IMR-90 (cell line): ENCODE results near the gene LDLRAD3. TPM values are rescaled to one million over a fixed set of nuclear protein-coding genes. Genes with fewer than 3 reads are reported as not detected.

Source experiments
- ATAC-seq: fragments of 200-7000 bp; cut with Tn5 transposase; 2 replicates; pipeline ENCODE4 v1.9.1; 2020; ENCODE audit warnings: low read depth, mild to moderate bottlenecking, moderate library complexity
- BruUV-seq: library from RNA; stranded (reverse); fragments of 400-500 nt; replicated peaks from 2 replicates; lab custom pipeline; 2021; lab: Mats Ljungman, UMichigan
- CTCF ChIA-PET: fragments of 300-600 bp; formaldehyde crosslinking; extraction: SDS; loops from one replicate; lab custom pipeline; 2021; ENCODE audit warnings: antibody characterized with exemption; lab: Yijun Ruan, JAX
- POLR2A ChIA-PET: fragments of 300-600 bp; sonication (Branson Sonifier 250); formaldehyde crosslinking; loops from one replicate; lab custom pipeline; 2022; ENCODE audit warnings: antibody characterized with exemption; ENCODE audit not compliant: unreplicated experiment; lab: Charles Lee
- DNase-seq: peaks from one replicate; pipeline ENCODE4 v3.0.0; 2013
- H2AFZ ChIP-seq: replicated peaks from 2 replicates; pipeline ENCODE3; 2013; ENCODE audit warnings: low read length, mild to moderate bottlenecking; ENCODE audit not compliant: poor library complexity
- H2AK5ac ChIP-seq: 2 replicates; pipeline ENCODE4 v1.6.1; 2013; ENCODE audit warnings: low read depth, low read length, inconsistent platforms
- H2AK9ac ChIP-seq: replicated peaks from 2 replicates; pipeline ENCODE3; 2013; ENCODE audit warnings: mild to moderate bottlenecking, low read depth, low read length, moderate library complexity; ENCODE audit not compliant: poor library complexity
- H2BK120ac ChIP-seq: 2 replicates; pipeline ENCODE4 v1.6.1; 2013; ENCODE audit warnings: low read depth, low read length, inconsistent platforms
- H2BK15ac ChIP-seq: 3 replicates; pipeline ENCODE4 v1.6.1; 2013; ENCODE audit warnings: low read depth, low read length, inconsistent platforms
- H2BK20ac ChIP-seq: 2 replicates; pipeline ENCODE4 v1.6.1; 2013; ENCODE audit warnings: low read depth, mild to moderate bottlenecking, inconsistent platforms, low read length, moderate library complexity
- H2BK5ac ChIP-seq: 2 replicates; pipeline ENCODE4 v1.6.1; 2013; ENCODE audit warnings: mild to moderate bottlenecking, low read depth, low read length, inconsistent platforms; ENCODE audit not compliant: poor library complexity, severe bottlenecking
- H3K14ac ChIP-seq: replicated peaks from 2 replicates; pipeline ENCODE4 v1.6.1; 2013; ENCODE audit warnings: low read depth, low read length, inconsistent platforms
- H3K18ac ChIP-seq: 2 replicates; pipeline ENCODE4 v1.6.1; 2013; ENCODE audit warnings: low read depth, low read length, control low read depth
- H3K23ac ChIP-seq: 2 replicates; pipeline ENCODE4 v1.6.1; 2013; ENCODE audit warnings: low read depth, low read length, inconsistent platforms
- H3K27ac ChIP-seq: 2 replicates; pipeline ENCODE4 v1.5.1; 2013; ENCODE audit warnings: mild to moderate bottlenecking, control low read depth, low read length; ENCODE audit not compliant: insufficient read depth
- H3K27me3 ChIP-seq: 2 replicates; pipeline ENCODE4 v1.6.1; 2013; ENCODE audit warnings: low read length; ENCODE audit not compliant: control insufficient read depth, insufficient read depth
- H3K36me3 ChIP-seq: 2 replicates; pipeline ENCODE4 v1.6.1; 2013; ENCODE audit warnings: low read length, mixed read lengths; ENCODE audit not compliant: control insufficient read depth, insufficient read depth
- H3K4ac ChIP-seq: 2 replicates; pipeline ENCODE4 v1.6.1; 2013; ENCODE audit warnings: low read depth, low read length, inconsistent platforms
- H3K4me1 ChIP-seq: 2 replicates; pipeline ENCODE4 v1.6.1; 2013; ENCODE audit warnings: low read length, mixed read lengths; ENCODE audit not compliant: control insufficient read depth, insufficient read depth
- H3K4me2 ChIP-seq: 2 replicates; pipeline ENCODE4 v1.6.1; 2013; ENCODE audit warnings: low read depth, mild to moderate bottlenecking, control low read depth, low read length, moderate library complexity
- H3K4me3 ChIP-seq: 2 replicates; pipeline ENCODE4 v1.5.1; 2013; ENCODE audit warnings: low read depth, mild to moderate bottlenecking, control low read depth, low read length, moderate library complexity; ENCODE audit not compliant: insufficient read depth
- H3K56ac ChIP-seq: 2 replicates; pipeline ENCODE4 v1.6.1; 2013; ENCODE audit warnings: low read length, inconsistent platforms; ENCODE audit not compliant: insufficient read depth; ENCODE audit errors: extremely low read depth
- H3K79me1 ChIP-seq, 2 experiments: 2 replicates each; pipeline ENCODE4 v1.6.1; 2013; ENCODE audit warnings: low read length in 2 of 2, inconsistent platforms in 1 of 2, low read depth in 1 of 2
- H3K9ac ChIP-seq: 2 replicates; pipeline ENCODE4 v1.6.1; 2013; ENCODE audit warnings: low read depth, low read length, control low read depth
- H3K9me1 ChIP-seq: 2 replicates; pipeline ENCODE4 v1.6.1; 2013; ENCODE audit warnings: low read length, inconsistent platforms; ENCODE audit not compliant: insufficient read depth
- H3K9me3 ChIP-seq: 2 replicates; pipeline ENCODE4 v1.6.1; 2013; ENCODE audit warnings: low read length; ENCODE audit not compliant: control insufficient read depth, insufficient read depth
- H4K20me1 ChIP-seq: 2 replicates; pipeline ENCODE4 v1.6.1; 2013; ENCODE audit warnings: low read length, inconsistent platforms; ENCODE audit not compliant: insufficient read depth
- H4K5ac ChIP-seq: 2 replicates; pipeline ENCODE4 v1.6.1; 2013; ENCODE audit warnings: mild to moderate bottlenecking, low read depth, low read length, control low read depth
- H4K8ac ChIP-seq, 2 experiments: 2 replicates each; pipeline ENCODE4 v1.6.1; 2013; ENCODE audit warnings: low read depth in 2 of 2, low read length in 2 of 2, control low read depth in 1 of 2, inconsistent platforms in 1 of 2
- H4K91ac ChIP-seq: 2 replicates; pipeline ENCODE4 v1.6.1; 2013; ENCODE audit warnings: low read depth, low read length, inconsistent platforms; ENCODE audit not compliant: insufficient read depth
- CTCF ChIP-seq: conservative IDR thresholded peaks from 2 replicates; pipeline ENCODE4 v1.5.1; 2012; ENCODE audit warnings: mild to moderate bottlenecking, low read depth, low read length, improper control_type of control experiment
- MAZ ChIP-seq: IDR thresholded peaks from 2 replicates; pipeline ENCODE4 v1.6.1; 2012; ENCODE audit warnings: low read depth, mild to moderate bottlenecking, low read length, improper control_type of control experiment, moderate library complexity, borderline replicate concordance
- RAD21 ChIP-seq: IDR thresholded peaks from 2 replicates; pipeline ENCODE4 v1.6.1; 2012; ENCODE audit warnings: low read length, improper control_type of control experiment
- SMC3 ChIP-seq: fragments of 150-350 bp; IDR thresholded peaks from 2 replicates; pipeline ENCODE4 v1.6.1; 2016; ENCODE audit warnings: low read depth, mild to moderate bottlenecking, antibody characterized with exemption, low read length, moderate library complexity
- WGBS, 2 experiments: methylation state at CpG; one replicate each; pipeline versions ENCODE4 v1.1.5 to v1.1.7; 2013; ENCODE audit warnings: missing lambda C conversion rate in 2 of 2; ENCODE audit not compliant: insufficient read length in 1 of 2; ENCODE audit errors: extremely low coverage in 2 of 2; 5-methylcytosine and 5-hydroxymethylcytosine counted together
- dilution Hi-C: fragments of 300-500 bp; cut with HindIII; formaldehyde crosslinking; loops from one replicate; pipeline ENCODE4 v1.14.3; 2018; ENCODE audit warnings: low sequenced_read_pairs; ENCODE audit not compliant: unreplicated experiment
- in situ Hi-C: fragments of 300-500 bp; cut with MboI; formaldehyde crosslinking; loops from 3 replicates; pipeline ENCODE4 v1.14.3; 2019; ENCODE audit warnings: low sequenced_read_pairs, inconsistent platforms, mixed read lengths
- intact Hi-C: fragments of 100-400 bp; cut with micrococcal nuclease; formaldehyde crosslinking; loops from 2 replicates; pipeline ENCODE4 v1.10.0; 2022
- polyA plus RNA-seq, 3 experiments: library from polyadenylated mRNA; depleted of rRNA; stranded (reverse); fragments of >200 nt; gene quantifications; 2 replicates each; pipeline ENCODE4 v1.2.3, GENCODE V29; 2012; ENCODE audit warnings: low replicate concordance in 1 of 3
- total RNA-seq: library from RNA; depleted of rRNA; stranded (reverse); fragments of >200 nt; gene quantifications from 2 replicates; pipeline ENCODE4 v1.2.3, GENCODE V29; 2012

The LDLRAD3 gene
- total and polyA plus RNA-seq, 2 of the 4 experiments (the other 2 are of a cell fraction): 2.7 to 6.4 TPM

- Histone ChIP-seq H3K4me3 (no peak overlapping the region), H3K36me3 (no peaks in the 10 kb centered on the region), H2BK15ac (no peak overlapping the region), H2AFZ (no peak overlapping the region), H3K23ac (no peak overlapping the region), H3K27me3 (no peaks in the 10 kb centered on the region), H2BK20ac (no peak overlapping the region), H3K4me2 (no peak overlapping the region), H2BK5ac (no peak overlapping the region), H3K4me1 (no peaks in the 10 kb centered on the region; the same call in 1 of the 2 replicates), H3K9me1 (no peaks in the 10 kb centered on the region; the same call in 1 of the 2 replicates), H4K5ac (no peak overlapping the region), H4K8ac (peak overlapping the region in 1 of 2 experiments; percentile 39; a peak in 1 of 4 replicates), H3K14ac (no peak overlapping the region), H3K9me3 (no peaks in the 10 kb centered on the region), H3K27ac (no peak overlapping the region), H3K79me1 (no peaks in the 10 kb centered on the region), H2AK9ac (no peak overlapping the region), H3K18ac (no peak overlapping the region), H3K56ac (no peak overlapping the region), H3K9ac (no peak overlapping the region), H2BK120ac (no peak overlapping the region), H2AK5ac (no peak overlapping the region; the same call in 1 of the 2 replicates), H4K91ac (no peak overlapping the region), H3K4ac (no peak overlapping the region), H4K20me1 (no peaks in the 10 kb centered on the region)
- CTCF ChIA-PET: interaction anchor here (0.7 to 3.0 kb wide), 9 partner anchors 15 to 224 kb away, joined by 3 to 13 read pairs (median 4); no protein-coding TSS in a partner anchor
- BruUV-seq: no TSS peak
- no CpG with 5 or more reads among the region's 5 CpGs for WGBS, 2 experiments
- DNase-seq (no peak), ATAC-seq (peak; percentile 77)
- TF ChIP-seq MAZ (no peak), RAD21 (peak; percentile 52), CTCF (peak; percentile 62), SMC3 (peak; percentile 57)
- dilution Hi-C loops: no loop called here
- intact Hi-C loops: loop anchor here (1.0 to 10.0 kb wide), 3 partner anchors 89 to 433 kb away; no protein-coding TSS in a partner anchor
- POLR2A ChIA-PET: no interaction called here
- in situ Hi-C loops: no loop called here
These were observed 98.2 kb downstream of the LDLRAD3 start for GRCh38 chr11:36041988-36042611.
